Measurements from ENCODE around the gene DYNLRB1.
A peak's percentile ranks its signal among the peaks of the same experiment; 100 is the strongest.

Gene DYNLRB1

DNA sequence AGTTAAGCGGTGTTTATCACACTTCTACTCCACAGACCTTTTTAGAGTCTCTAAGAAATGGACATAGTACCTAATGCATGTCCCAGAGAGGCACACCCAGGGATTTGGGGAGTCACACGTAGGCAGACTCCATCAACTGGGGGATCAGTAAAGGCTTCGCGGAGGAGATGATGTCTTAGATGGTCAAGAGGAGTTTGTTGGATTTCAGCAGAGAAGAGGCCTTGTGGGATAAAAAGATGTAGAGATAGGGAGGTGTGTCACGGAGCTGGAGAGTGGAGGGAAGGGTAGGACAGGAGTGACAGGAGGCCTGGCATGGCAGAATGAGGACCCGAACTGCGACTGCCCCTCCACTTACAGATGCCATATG, 9.1 kb downstream of the DYNLRB1 start:
- TF ChIP-seq, protein P1, sequence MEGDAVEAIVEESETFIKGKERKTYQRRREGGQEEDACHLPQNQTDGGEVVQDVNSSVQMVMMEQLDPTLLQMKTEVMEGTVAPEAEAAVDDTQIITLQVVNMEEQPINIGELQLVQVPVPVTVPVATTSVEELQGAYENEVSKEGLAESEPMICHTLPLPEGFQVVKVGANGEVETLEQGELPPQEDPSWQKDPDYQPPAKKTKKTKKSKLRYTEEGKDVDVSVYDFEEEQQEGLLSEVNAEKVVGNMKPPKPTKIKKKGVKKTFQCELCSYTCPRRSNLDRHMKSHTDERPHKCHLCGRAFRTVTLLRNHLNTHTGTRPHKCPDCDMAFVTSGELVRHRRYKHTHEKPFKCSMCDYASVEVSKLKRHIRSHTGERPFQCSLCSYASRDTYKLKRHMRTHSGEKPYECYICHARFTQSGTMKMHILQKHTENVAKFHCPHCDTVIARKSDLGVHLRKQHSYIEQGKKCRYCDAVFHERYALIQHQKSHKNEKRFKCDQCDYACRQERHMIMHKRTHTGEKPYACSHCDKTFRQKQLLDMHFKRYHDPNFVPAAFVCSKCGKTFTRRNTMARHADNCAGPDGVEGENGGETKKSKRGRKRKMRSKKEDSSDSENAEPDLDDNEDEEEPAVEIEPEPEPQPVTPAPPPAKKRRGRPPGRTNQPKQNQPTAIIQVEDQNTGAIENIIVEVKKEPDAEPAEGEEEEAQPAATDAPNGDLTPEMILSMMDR (conservative IDR thresholded peaks at IDR 0.05; ENCODE audit: low read depth, low read length) = no peak
- no peak overlapping the region for H3K4me3 ChIP-seq (ENCODE audit: low read depth, low read length)

GRCh38 chr20:34525709-34526416, 9.6 kb downstream of the DYNLRB1 start:
- TF ChIP-seq, protein P1 (conservative IDR thresholded peaks at IDR 0.05; ENCODE audit: low read depth, low read length) = no peak
- H3K4me3 ChIP-seq (ENCODE audit: low read depth, low read length) = no peak overlapping the region
- peak; percentile 98 for DNase-seq (ENCODE audit: low read depth)

More for the DNA sequence above, 9.1 kb downstream of the DYNLRB1 start:
- no peak for DNase-seq (ENCODE audit: low read depth)

DNA sequence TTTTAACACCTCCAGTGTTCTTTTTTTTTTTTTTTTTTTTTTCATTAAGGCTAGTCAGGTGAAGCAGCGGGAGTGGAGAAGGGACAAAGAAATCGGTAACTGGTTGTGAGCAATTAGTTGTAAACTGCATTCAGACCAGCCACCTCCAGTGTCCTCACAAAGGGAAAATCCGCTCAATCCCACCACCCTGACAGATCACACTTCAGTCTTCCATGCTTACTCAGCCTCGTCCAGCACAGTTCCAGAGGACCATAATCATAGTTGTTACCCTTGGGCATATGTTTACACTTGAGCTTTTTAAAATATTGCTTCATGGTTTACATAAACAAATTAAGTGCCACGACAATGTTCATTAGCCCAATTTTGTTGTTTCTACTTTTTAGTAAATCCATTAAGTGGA, 10.2 kb downstream of the DYNLRB1 start:
- no peak for DNase-seq (ENCODE audit: low read depth)
- no peak overlapping the region for H3K4me3 ChIP-seq (ENCODE audit: low read depth, low read length)
- TF ChIP-seq, protein P1 (conservative IDR thresholded peaks at IDR 0.05; ENCODE audit: low read depth, low read length) = no peak

DNA sequence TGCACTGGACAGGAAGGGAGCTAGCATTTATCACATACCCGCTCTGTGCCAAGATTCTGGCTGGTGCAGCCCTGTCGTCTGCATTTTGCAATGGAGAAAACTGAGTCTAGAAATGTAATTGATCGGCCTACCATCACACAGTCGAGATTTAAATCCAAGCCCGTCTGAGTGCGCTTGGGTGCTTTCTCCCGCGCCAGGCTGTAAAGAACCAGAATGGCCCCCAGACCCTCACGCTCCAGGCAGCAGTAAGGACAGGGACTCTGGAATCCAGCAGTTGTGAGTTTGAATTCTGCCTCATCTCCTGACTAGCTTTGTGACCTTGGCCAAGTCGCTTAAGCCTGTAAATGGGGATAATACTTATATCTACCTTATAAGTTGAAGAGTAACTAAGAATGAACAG, 10.8 kb downstream of the DYNLRB1 start:
- TF ChIP-seq, protein P1 (conservative IDR thresholded peaks at IDR 0.05; ENCODE audit: low read depth, low read length) = no peak
- H3K4me3 ChIP-seq (ENCODE audit: low read depth, low read length) = no peak overlapping the region
- no peak for DNase-seq (ENCODE audit: low read depth)

- peak; percentile 21 for DNase-seq (ENCODE audit: low read depth)
- H3K4me3 ChIP-seq (ENCODE audit: low read depth, low read length) = no peak overlapping the region
- TF ChIP-seq, protein P1 (conservative IDR thresholded peaks at IDR 0.05; ENCODE audit: low read depth, low read length) = no peak
These were observed 12.7 kb downstream of the DYNLRB1 start for GRCh38 chr20:34528921-34529297.

DNA sequence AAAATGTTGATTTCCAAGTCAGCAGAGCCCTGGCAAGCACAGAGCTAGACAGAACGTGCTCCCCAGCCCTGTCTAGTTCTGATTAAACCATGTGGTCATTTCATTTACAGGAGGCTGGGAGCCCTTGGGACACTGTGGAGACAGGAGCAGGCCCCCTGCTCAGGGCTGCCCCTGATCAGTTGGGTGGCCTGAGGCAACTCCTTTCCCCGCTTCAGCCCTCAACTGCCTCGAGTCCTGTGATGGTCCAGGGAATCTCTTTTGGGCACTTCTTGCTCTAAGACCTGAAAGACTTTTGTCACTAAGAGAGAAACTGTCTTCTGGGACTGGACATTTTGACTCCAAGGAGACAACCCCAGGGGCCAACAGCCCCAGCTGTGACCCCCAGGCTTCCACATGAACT, 13.5 kb downstream of the DYNLRB1 start:
- TF ChIP-seq, protein P1 (conservative IDR thresholded peaks at IDR 0.05; ENCODE audit: low read depth, low read length) = no peak
- no peak for DNase-seq (ENCODE audit: low read depth)
- no peak overlapping the region for H3K4me3 ChIP-seq (ENCODE audit: low read depth, low read length)

- TF ChIP-seq, protein P1 (conservative IDR thresholded peaks at IDR 0.05; ENCODE audit: low read depth, low read length) = no peak
- DNase-seq (ENCODE audit: low read depth) = no peak
- no peak overlapping the region for H3K4me3 ChIP-seq (ENCODE audit: low read depth, low read length)
These were observed 14.1 kb downstream of the DYNLRB1 start for GRCh38 chr20:34530342-34530741.
